Brain microvascular endothelial cell (primary cell): ENCODE results near the gene RAB34.

Experiments used
- DNase-seq: peaks from one replicate; pipeline ENCODE4 v3.0.0-alpha.2; 2020
- H3K27ac ChIP-seq: fragments of 250-450 bp; sonication (Bioruptor Pico); 2 replicates; pipeline ENCODE4 v1.5.1; 2020; ENCODE audit warnings: mild to moderate bottlenecking, moderate library complexity
- H3K27me3 ChIP-seq: fragments of 250-450 bp; sonication (Bioruptor Pico); replicated peaks from 2 replicates; pipeline ENCODE4 v1.5.1; 2020; ENCODE audit warnings: mild to moderate bottlenecking
- H3K36me3 ChIP-seq: fragments of 250-450 bp; sonication (Bioruptor Pico); replicated peaks from 2 replicates; pipeline ENCODE4 v1.5.1; 2020; ENCODE audit warnings: mild to moderate bottlenecking
- H3K4me3 ChIP-seq: 2 replicates; pipeline ENCODE4 v1.5.1; 2011; ENCODE audit warnings: low read depth, mild to moderate bottlenecking, control low read depth, low read length, moderate library complexity
- CTCF ChIP-seq: IDR thresholded peaks from 2 replicates; pipeline ENCODE4 v1.5.1; 2011; ENCODE audit warnings: low read depth, mild to moderate bottlenecking, moderate library complexity, low read length, control low read depth, inconsistent platforms; ENCODE audit errors: missing control alignments
- in situ Hi-C: cut with HindIII; loops from 2 replicates; pipeline ENCODE4 v1.10.0; 2017; ENCODE audit warnings: low sequenced_read_pairs, low pct_ligation_motif_present

Gene RAB34

GRCh38 chr17:28759256-28759865 is 41.7 kb upstream of the RAB34 start:
- no peak for DNase-seq
- Histone ChIP-seq H3K27ac (no peak overlapping the region), H3K36me3 (peaks cover 48% of the 10 kb centered on the region), H3K27me3 (no peaks in the 10 kb centered on the region), H3K4me3 (no peak overlapping the region)
- in situ Hi-C loops = no loop called here
- no peak for TF ChIP-seq CTCF

- no peak overlapping the region for H3K27ac ChIP-seq
- in situ Hi-C loops = no loop called here
- TF ChIP-seq CTCF = no peak
- H3K36me3 ChIP-seq = peaks cover 46% of the 10 kb centered on the region
- no peak overlapping the region for H3K4me3 ChIP-seq
- DNase-seq = no peak
- H3K27me3 ChIP-seq = no peaks in the 10 kb centered on the region
Measured at GRCh38 chr17:28758411-28759121, 40.9 kb upstream of the RAB34 start.

GRCh38 chr17:28756049-28756804 is 38.6 kb upstream of the RAB34 start:
- no peak for TF ChIP-seq CTCF
- Histone ChIP-seq H3K36me3 (peaks cover 46% of the 10 kb centered on the region), H3K4me3 (no peak overlapping the region), H3K27ac (no peak overlapping the region), H3K27me3 (no peaks in the 10 kb centered on the region)
- in situ Hi-C loops = no loop called here
- no peak for DNase-seq

GRCh38 chr17:28755486-28755885 is 37.8 kb upstream of the RAB34 start:
- in situ Hi-C loops = no loop called here
- Histone ChIP-seq H3K4me3 (no peak overlapping the region), H3K27me3 (no peaks in the 10 kb centered on the region), H3K27ac (no peak overlapping the region), H3K36me3 (peaks cover 54% of the 10 kb centered on the region)
- DNase-seq = no peak
- no peak for TF ChIP-seq CTCF

GRCh38 chr17:28751600-28752366 is 34.1 kb upstream of the RAB34 start:
- in situ Hi-C loops = no loop called here
- DNase-seq = no peak
- Histone ChIP-seq H3K27ac (no peak overlapping the region), H3K36me3 (peaks cover 58% of the 10 kb centered on the region), H3K4me3 (no peak overlapping the region), H3K27me3 (no peaks in the 10 kb centered on the region)
- no peak for TF ChIP-seq CTCF
